Adrenal gland (tissue), 12 donors: Measurements from ENCODE around the gene DTX2. TPM values are rescaled to one million over a fixed set of nuclear protein-coding genes. Genes with fewer than 3 reads are reported as not detected.
"Not testable (repeated sequence)": the region's sequence is repeated elsewhere in the genome, so short reads cannot be mapped to it uniquely, and the experiment has no call there.

Experiments
- DNase-seq, 7 donors: peaks; one replicate each; pipeline ENCODE4 v3.0.0-alpha.2; 2019 to 2020
- H3K27ac ChIP-seq, 5 donors: fragments of 200-600 bp; sonication (generic) in 4 of 5; 1 replicate in 3 of 5; 2 replicates in 2 of 5; pipeline versions ENCODE4 v1.5.1 to v1.8.0; 2016 to 2020; ENCODE audit warnings: mild to moderate bottlenecking in 1 of 5
- H3K27me3 ChIP-seq: fragments of 200-600 bp; 2 replicates; pipeline ENCODE4 v1.8.0; 2021
- H3K36me3 ChIP-seq, 2 donors: fragments of 200-600 bp; replicated peaks in 1 of 2; 1 replicate in 1 of 2; 2 replicates in 1 of 2; pipeline versions ENCODE4 v1.5.1 to v1.8.0; 2018 to 2022
- H3K4me1 ChIP-seq, 2 donors: fragments of 200-600 bp; replicated peaks in 1 of 2; 1 replicate in 1 of 2; 2 replicates in 1 of 2; pipeline versions ENCODE4 v1.5.1 to v1.8.0; 2018 to 2021
- H3K4me3 ChIP-seq, 4 donors: fragments of 200-600 bp; sonication (generic) in 3 of 4; one replicate each; pipeline ENCODE4 v1.5.1; 2016 to 2018
- H3K9me3 ChIP-seq, 3 donors: fragments of 200-600 bp; sonication (generic) in 1 of 3; replicated peaks in 1 of 3; 1 replicate in 2 of 3; 2 replicates in 1 of 3; pipeline versions ENCODE4 v1.5.1 to v1.8.0; 2016 to 2021
- WGBS, 4 donors: extraction: QIAGEN DNeasy Blood & Tissue Kit in 2 of 4; methylation state at CpG; one replicate each; pipeline versions ENCODE4 v1.1.5 to v1.1.7; 2013 to 2017; 5-methylcytosine and 5-hydroxymethylcytosine counted together
- intact Hi-C, 2 donors: fragments of 100-400 bp; cut with DNase I; formaldehyde crosslinking; loops; one replicate each; pipeline versions ENCODE4 v1.14.1 to v1.15.0; 2022 to 2023
- polyA plus RNA-seq, 3 donors: library from polyadenylated mRNA; stranded (reverse); fragments of 200-250 nt in 2 of 3; fragments of 350-450 nt in 1 of 3; fragmentation: Illumina TruSeq in 1 of 3; extraction: RNeasy Lipid Tissue Mini Kit (QIAGEN cat#74804) in 1 of 3; gene quantifications; one replicate each; pipeline ENCODE4 v1.2.3, GENCODE V29; 2013 to 2014
- total RNA-seq, 9 donors: library from RNA; depleted of rRNA in 4 of 9; stranded (reverse); fragments of >200 nt in 4 of 9; fragments of 120-200 nt in 1 of 9; fragmentation: NEBNext Ultra II Directional in 1 of 9; extraction: Animal tissue kit (Norgen Biotek cat#: 25700) in 1 of 9; gene quantifications; one replicate each; pipeline versions ENCODE4 v1.1.0 to v1.2.4, GENCODE V29; 2013 to 2023
- donor health status: healthy with polysubstance abuse.
- donor health status: Bipolar disorder and iron deficiency.
- donor health status: DM: yes; HTN: yes; CAD: no.
- donor health status: DM: no; HTN: no; CAD: no.
- donor health status: DM: no; HTN: no; CAD: no.
- donor health status: DM: yes; HTN: yes; CAD: no.

DTX2 gene
- total and polyA plus RNA-seq, 12 donors: 2.8 to 83.7 (median 16.5) TPM

DNA sequence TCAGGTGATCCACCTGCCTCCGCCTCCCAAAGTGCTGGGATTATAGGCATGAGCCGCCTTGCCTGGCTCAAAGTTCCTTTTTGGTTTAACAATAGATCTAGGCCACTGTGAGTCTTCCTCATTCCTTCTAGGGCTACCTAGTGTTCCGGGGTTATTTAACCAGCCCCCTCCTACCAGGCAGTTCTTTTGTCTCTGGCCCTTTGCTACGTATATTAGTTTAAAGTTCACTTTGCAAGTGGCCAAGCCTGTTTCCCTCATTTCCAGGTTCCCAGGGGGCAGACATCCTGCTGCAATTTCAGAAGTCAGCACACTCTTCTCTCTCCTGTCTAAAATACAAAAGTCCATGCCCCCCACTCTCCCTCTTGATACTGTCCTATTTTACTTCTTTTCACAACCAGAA, 3.0 kb upstream of the DTX2 start:
- H3K4me1 ChIP-seq, intact Hi-C loops, H3K27ac ChIP-seq, H3K9me3 ChIP-seq, H3K27me3 ChIP-seq, H3K4me3 ChIP-seq, DNase-seq, H3K36me3 ChIP-seq: not testable (repeated sequence)
- 30 to 64% (median 41%) methylated on average over 1 to 2 of the region's 4 CpGs for WGBS, 4 donors

DNA sequence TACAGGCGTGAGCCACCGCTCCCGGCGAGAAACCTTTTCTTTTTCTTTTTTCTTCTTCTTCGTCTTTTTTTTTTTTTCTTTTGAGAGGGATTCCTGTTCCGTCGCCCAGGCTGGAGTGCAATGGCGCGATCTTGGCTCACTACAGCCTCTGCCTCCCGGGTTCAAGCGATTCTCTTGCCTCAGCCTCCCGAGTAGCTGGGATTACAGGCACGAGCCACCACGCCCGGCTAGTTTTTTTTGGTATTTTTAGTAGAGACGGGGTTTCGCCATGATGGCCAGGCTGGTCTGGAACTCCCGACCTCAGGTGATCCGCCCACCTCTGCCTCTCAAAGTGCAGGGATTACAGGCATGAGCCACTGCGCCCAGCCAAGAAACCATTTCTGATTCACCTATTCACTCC, 742 bp upstream of the DTX2 start:
- H3K4me1 ChIP-seq, DNase-seq, H3K36me3 ChIP-seq, H3K27ac ChIP-seq, H3K4me3 ChIP-seq, intact Hi-C loops, H3K9me3 ChIP-seq, H3K27me3 ChIP-seq: not testable (repeated sequence)
- WGBS, 4 donors: 80 to 84% (median 82%) methylated on average over 10 to 15 of the region's 20 CpGs

DNA sequence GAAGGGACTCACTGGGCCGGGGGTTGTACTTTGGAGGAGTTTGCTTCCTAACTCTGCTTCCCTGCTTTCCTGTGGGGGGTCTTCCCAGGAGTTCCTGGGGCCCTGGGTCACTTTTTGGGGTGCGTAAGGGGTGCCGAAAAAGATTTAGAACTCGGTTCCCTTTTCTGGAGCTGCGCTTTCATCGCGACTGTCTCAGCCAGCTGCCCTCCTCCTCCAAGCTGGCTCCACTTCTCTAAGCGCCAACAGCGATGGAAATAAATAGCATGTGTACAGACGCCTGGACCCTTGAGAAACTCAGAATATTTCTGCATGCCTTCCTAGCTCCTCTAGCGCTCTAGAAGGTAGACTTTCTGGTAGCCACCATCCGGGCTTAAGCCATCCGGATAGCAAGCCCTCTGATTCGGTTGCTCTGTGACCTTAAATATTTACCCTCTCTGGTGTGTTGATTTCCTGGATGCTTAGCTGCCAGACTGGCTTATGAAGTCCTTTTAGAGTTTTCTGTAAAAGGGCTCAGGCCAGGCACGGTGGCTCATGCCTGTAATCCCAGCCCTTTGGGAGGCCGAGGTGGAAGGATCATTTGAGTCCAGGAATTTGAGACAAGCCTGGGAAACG, 868 bp downstream of the DTX2 start:
- H3K4me3 ChIP-seq, H3K9me3 ChIP-seq, H3K36me3 ChIP-seq, H3K4me1 ChIP-seq, H3K27ac ChIP-seq, DNase-seq, intact Hi-C loops, H3K27me3 ChIP-seq: not testable (repeated sequence)
- no CpG with 5 or more reads among the region's 17 CpGs for WGBS, 4 donors

DNA sequence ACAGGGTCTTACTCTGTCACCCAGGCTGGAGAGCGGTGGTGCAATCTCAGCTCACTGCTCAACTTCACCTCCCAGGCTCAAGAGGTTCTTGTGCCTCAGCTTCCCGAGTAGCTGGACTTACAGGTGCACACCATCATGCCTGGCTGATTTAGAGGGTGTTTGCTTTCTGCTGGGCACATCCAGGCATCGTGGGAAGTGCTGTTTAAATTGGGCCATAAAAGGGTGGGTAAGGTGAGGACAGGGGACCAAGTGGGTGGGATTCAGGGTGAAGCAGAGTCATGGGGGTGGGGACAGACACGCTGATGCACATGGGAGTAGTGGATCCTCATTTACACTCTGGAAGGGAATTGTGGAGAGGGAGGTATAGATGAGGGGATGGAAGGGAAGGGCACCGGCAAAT, 3.5 kb downstream of the DTX2 start:
- DNase-seq, H3K4me3 ChIP-seq, H3K9me3 ChIP-seq, H3K27me3 ChIP-seq, H3K4me1 ChIP-seq, intact Hi-C loops, H3K27ac ChIP-seq, H3K36me3 ChIP-seq: not testable (repeated sequence)
- 86 to 93% (median 90%) methylated on average over 2 to 4 of the region's 5 CpGs for WGBS, 4 donors

DNA sequence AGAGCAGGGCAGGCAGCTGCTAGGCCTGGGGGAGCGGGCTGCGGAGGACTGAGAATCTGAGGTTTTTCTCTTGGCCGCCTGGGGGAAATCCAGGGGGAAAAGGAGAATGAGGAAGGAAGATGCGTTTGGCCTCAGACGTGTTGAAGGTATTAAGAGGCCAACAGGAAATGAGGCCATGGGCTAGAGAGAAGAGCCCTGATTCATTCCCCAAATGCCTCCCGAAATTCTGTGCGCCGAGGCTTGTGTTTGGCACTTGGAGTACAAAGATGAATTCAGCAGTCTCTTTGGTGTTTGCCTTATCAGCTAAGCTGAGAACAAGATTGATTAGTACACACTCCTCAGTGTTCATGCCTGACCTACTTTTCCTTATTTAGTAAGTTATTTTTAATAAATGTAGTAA, 4.4 kb downstream of the DTX2 start:
- H3K27me3 ChIP-seq, H3K9me3 ChIP-seq, H3K27ac ChIP-seq, H3K4me3 ChIP-seq, H3K4me1 ChIP-seq, intact Hi-C loops, H3K36me3 ChIP-seq, DNase-seq: not testable (repeated sequence)
- no CpG with 5 or more reads among the region's 8 CpGs for WGBS, 4 donors

- H3K27ac ChIP-seq, intact Hi-C loops, H3K4me1 ChIP-seq, H3K27me3 ChIP-seq, H3K36me3 ChIP-seq, H3K9me3 ChIP-seq, H3K4me3 ChIP-seq: not testable (repeated sequence)
- DNase-seq: peak in 1 of 7 donors; percentile 12
- 82 to 91% (median 86%) methylated on average over 10 of the region's 14 CpGs for WGBS, 4 donors
Observed at GRCh38 chr7:76467743-76468404, 6.4 kb downstream of the DTX2 start.

DNA sequence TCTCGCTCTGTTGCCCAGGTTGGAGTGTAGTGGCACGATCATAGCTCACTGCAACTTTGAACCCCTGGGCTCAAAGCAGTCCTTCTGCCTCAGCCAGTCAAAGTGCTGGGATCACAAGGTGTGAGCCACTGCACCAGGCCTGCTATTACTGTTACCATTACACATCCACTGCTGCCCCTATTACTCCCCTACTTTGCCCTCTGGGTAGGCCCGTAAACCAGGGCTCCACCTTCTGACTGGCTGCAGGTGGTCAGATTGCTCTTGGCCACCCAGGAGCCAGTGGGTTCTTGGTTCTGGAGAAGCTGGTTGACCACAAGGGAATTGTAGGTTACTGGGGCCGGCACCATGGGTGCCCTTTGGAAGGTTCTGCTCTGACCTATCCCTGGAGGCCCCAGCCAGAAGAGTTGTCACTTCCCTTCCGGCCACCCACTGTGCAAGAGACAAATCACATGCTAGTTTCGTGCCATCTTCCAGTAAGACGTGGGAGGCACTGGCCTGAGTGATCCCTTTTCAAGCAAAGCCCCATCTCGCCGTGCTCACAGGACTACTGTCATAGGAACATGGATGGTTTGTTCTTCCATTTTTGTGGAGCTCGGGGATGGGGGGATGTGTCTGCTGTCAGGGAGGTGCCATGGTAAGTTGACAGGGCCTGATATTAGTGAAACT, 10.2 kb downstream of the DTX2 start:
- H3K36me3 ChIP-seq, H3K4me1 ChIP-seq, H3K27ac ChIP-seq, H3K4me3 ChIP-seq, intact Hi-C loops, H3K9me3 ChIP-seq, H3K27me3 ChIP-seq: not testable (repeated sequence)
- 71 to 90% (median 86%) methylated on average over 5 to 9 of the region's 10 CpGs for WGBS, 4 donors
- peak in 2 of 7 donors; percentile 22 to 23 for DNase-seq

- DNase-seq, H3K27ac ChIP-seq, H3K9me3 ChIP-seq, H3K36me3 ChIP-seq, intact Hi-C loops, H3K27me3 ChIP-seq, H3K4me3 ChIP-seq, H3K4me1 ChIP-seq: not testable (repeated sequence)
- 96 to 100% (median 98%) methylated on average over 1 to 2 of the region's 6 CpGs; no CpG with 5 or more reads in 1 of the 4 donors for WGBS, 4 donors
Observed at GRCh38 chr7:76473097-76473496, 11.6 kb downstream of the DTX2 start.

GRCh38 chr7:76476280-76476679, 14.8 kb downstream of the DTX2 start:
- H3K9me3 ChIP-seq, intact Hi-C loops, H3K27me3 ChIP-seq, H3K36me3 ChIP-seq, H3K27ac ChIP-seq, H3K4me3 ChIP-seq, H3K4me1 ChIP-seq, DNase-seq: not testable (repeated sequence)
- 98 to 100% (median 100%) methylated on average over 1 to 4 of the region's 11 CpGs; no CpG with 5 or more reads in 1 of the 4 donors for WGBS, 4 donors

- not testable (repeated sequence) for H3K36me3 ChIP-seq
- 91 to 97% (median 94%) methylated on average over 10 to 20 of the region's 24 CpGs for WGBS, 4 donors
Observed at GRCh38 chr7:76476742-76477474, 15.4 kb downstream of the DTX2 start.

More at GRCh38 chr7:76476742-76477474, 15.4 kb downstream of the DTX2 start:
- H3K4me1 ChIP-seq, H3K4me3 ChIP-seq, intact Hi-C loops, H3K27ac ChIP-seq, DNase-seq, H3K9me3 ChIP-seq, H3K27me3 ChIP-seq: not testable (repeated sequence)
